Esophagus squamous epithelium (tissue), 5 donors: Measurements from ENCODE around the gene SAP25. TPM values are rescaled to one million over a fixed set of nuclear protein-coding genes. Genes with fewer than 3 reads are reported as not detected.

Experiments used
- DNase-seq: peaks from one replicate; lab custom pipeline; 2025; lab: John Stamatoyannopoulos, UW
- H3K27ac ChIP-seq, 4 donors: fragments of 200-600 bp; sonication (generic); one replicate each; pipeline ENCODE4 v1.5.1; 2016 to 2019; ENCODE audit warnings: mild to moderate bottlenecking in 1 of 4
- H3K27me3 ChIP-seq, 4 donors: fragments of 200-600 bp; sonication (generic); 1 replicate in 3 of 4; 2 replicates in 1 of 4; pipeline versions ENCODE4 v1.5.1 to v1.6.0; 2017 to 2021; ENCODE audit warnings: antibody characterized with exemption in 1 of 4
- H3K36me3 ChIP-seq, 3 donors: fragments of 200-600 bp; sonication (generic); one replicate each; pipeline ENCODE4 v1.5.1; 2016 to 2019
- H3K4me1 ChIP-seq, 3 donors: fragments of 200-600 bp; sonication (generic); one replicate each; pipeline ENCODE4 v1.5.1; 2017 to 2019
- H3K4me3 ChIP-seq, 4 donors: fragments of 200-600 bp; sonication (generic); 1 replicate in 3 of 4; 2 replicates in 1 of 4; pipeline ENCODE4 v1.5.1; 2016 to 2019; ENCODE audit warnings: mild to moderate bottlenecking in 2 of 4, moderate library complexity in 1 of 4
- H3K9me3 ChIP-seq, 3 donors: fragments of 200-600 bp; sonication (generic); one replicate each; pipeline ENCODE4 v1.5.1; 2016 to 2019
- POLR2A ChIP-seq, 4 donors: fragments of 450-650 bp; IDR thresholded peaks; one replicate each; pipeline ENCODE4 v1.6.1; 2017; ENCODE audit warnings: antibody characterized with exemption in 4 of 4, mild to moderate bottlenecking in 4 of 4, moderate library complexity in 3 of 4
- WGBS, 2 donors: methylation state at CpG; one replicate each; pipeline ENCODE4 v1.1.5; 2018; 5-methylcytosine and 5-hydroxymethylcytosine counted together
- intact Hi-C: fragments of 100-400 bp; cut with DNase I; formaldehyde crosslinking; loops from one replicate; pipeline ENCODE4 v1.15.0; 2022
- total RNA-seq, 4 donors: library from RNA; depleted of rRNA; stranded (reverse); fragments of >200 nt; gene quantifications; one replicate each; pipeline ENCODE4 v1.1.0, GENCODE V29; 2016
- TF ChIP-seq, protein P1 (sequence below), 6 experiments: fragments of 450-650 bp in 4 of 6; fragments of 200-600 bp in 2 of 6; sonication (generic) in 2 of 6; IDR thresholded peaks; one replicate each; pipeline ENCODE4 v1.5.1; 2016 to 2019; ENCODE audit warnings: antibody characterized with exemption in 6 of 6, mild to moderate bottlenecking in 4 of 6, moderate library complexity in 4 of 6
- donor health status: DM: yes; HTN: yes; CAD: no.

The SAP25 gene
- total RNA-seq, 4 donors from 2014 or later: 0.38 to 1.8 TPM; not detected in 2

DNA sequence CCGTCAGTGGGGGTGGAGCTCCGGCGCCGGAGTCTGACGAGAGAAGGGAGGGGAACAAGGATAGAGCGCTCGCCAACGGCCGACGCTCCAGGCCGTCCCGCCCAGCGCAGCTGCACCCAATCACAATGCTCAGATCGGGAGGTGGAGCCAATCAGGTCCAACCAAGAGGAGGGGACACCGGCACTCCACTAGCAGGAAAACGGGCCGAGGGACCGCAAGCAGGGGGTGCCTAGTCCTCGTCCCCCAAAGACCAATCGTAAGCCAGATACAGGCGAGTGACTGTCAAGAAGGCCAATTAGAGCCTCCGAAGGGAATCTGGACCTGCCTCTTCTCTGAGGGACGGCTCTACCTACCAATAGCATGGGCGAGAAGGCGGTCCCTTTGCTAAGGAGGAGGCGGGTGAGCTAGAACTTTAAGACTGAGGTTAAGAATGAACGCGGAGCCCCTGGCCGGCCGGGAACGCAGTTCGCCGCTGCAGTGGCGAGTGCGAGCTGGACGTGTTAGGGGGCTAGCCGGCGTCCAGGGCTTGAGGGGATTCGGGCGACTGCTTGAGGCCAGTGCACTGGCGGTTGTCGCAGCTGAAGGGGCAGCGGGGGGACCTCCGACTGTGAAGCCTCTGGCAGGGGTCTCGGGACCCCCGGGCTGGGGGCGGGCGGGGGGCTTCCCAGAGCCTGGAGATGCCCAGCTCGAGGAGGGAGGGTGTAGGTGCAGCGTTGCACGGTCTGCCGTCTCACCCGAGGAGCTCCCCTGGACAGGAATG, 12.7 kb upstream of the SAP25 start, which contains the start of gene FBXO24:
FBXO24 (plus strand) TSS at position 63 of the 760 bp plus-strand sequence; CDS start at position 361, 298 bp downstream.
- intact Hi-C loops: no loop called here
- DNase-seq: peak; percentile 98
- WGBS, 2 donors: 0% methylated on average over 13 to 17 of the region's 53 CpGs

DNA sequence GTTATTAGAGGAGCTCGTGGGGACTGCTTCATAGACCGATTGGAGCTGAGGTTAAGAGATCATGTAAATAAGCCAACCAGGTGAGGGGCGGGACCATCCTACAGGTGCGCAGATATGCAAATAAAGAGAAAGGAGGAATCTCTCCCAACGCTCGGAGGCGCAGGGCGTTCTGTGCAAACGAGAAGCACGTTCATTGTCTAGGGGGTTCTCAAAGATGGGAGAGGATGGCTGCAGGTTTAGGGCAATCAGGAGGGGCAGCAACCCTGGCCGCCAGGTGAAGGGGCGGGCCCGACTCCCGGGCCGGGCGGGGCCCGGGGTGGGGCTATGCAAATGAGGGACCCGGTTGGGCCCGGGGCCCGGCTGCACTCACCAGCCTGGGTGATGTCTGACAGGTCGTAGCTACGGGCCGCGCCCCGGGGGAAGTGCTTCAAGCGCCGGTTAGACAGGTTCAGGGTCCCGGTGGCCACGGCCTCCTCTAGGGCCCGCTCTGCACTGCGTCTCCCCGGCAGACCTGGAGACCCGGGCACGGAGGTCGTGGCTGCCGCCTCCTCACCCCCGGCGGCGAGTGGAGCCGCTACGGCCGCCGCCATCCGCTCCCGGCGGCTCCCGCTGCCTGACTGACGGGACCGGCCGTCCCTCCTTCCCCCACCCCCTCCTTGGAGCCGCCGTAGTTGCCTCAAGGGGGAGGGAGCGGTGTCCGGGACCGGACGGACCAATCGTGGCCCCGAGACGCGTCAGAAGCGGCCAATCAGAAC, 12.0 kb upstream of the SAP25 start, which contains the start of gene LRCH4:
LRCH4 (minus strand) TSS at position 619 of the 755 bp plus-strand sequence; CDS start at position 590, 29 bp downstream.
- no peaks in the 10 kb centered on the region for H3K9me3 ChIP-seq
- peak in 3 of 4 donors; percentile 92 to 99 (median 98) for TF ChIP-seq POLR2A (IDR thresholded peaks at IDR 0.05)
- TF ChIP-seq, protein P1, sequence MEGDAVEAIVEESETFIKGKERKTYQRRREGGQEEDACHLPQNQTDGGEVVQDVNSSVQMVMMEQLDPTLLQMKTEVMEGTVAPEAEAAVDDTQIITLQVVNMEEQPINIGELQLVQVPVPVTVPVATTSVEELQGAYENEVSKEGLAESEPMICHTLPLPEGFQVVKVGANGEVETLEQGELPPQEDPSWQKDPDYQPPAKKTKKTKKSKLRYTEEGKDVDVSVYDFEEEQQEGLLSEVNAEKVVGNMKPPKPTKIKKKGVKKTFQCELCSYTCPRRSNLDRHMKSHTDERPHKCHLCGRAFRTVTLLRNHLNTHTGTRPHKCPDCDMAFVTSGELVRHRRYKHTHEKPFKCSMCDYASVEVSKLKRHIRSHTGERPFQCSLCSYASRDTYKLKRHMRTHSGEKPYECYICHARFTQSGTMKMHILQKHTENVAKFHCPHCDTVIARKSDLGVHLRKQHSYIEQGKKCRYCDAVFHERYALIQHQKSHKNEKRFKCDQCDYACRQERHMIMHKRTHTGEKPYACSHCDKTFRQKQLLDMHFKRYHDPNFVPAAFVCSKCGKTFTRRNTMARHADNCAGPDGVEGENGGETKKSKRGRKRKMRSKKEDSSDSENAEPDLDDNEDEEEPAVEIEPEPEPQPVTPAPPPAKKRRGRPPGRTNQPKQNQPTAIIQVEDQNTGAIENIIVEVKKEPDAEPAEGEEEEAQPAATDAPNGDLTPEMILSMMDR (IDR thresholded peaks at IDR 0.05): peak in 1 of 6 experiments; percentile 26
- H3K27me3 ChIP-seq: peaks cover 0 to 14% (median 0%) of the 10 kb centered on the region in 4 donors
- intact Hi-C loops: no loop called here
- no peak for DNase-seq
- H3K36me3 ChIP-seq: peaks cover 7 to 24% (median 16%) of the 10 kb centered on the region in 3 donors
- peak within 1 kb of the TSS; percentile 94 to 99 (median 98) for H3K27ac ChIP-seq
- peaks cover 32 to 71% (median 45%) of the 10 kb centered on the region in 3 donors for H3K4me1 ChIP-seq
- H3K4me3 ChIP-seq: peak within 1 kb of the TSS; percentile 76 to 93 (median 84)
- 1% methylated on average over 10 to 13 of the region's 61 CpGs for WGBS, 2 donors

More for the DNA sequence above, 12.7 kb upstream of the SAP25 start, which contains the start of gene FBXO24:
- Histone ChIP-seq H3K36me3 (peaks cover 7 to 17% (median 9%) of the 10 kb centered on the region in 3 donors), H3K4me3 (peak within 1 kb of the TSS; percentile 76 to 93 (median 84)), H3K4me1 (peaks cover 32 to 64% (median 45%) of the 10 kb centered on the region in 3 donors), H3K27ac (peak within 1 kb of the TSS; percentile 94 to 99 (median 98)), H3K27me3 (peaks cover 0 to 16% (median 0%) of the 10 kb centered on the region in 4 donors), H3K9me3 (no peaks in the 10 kb centered on the region)
- peak in 1 of 4 donors; percentile 50 for TF ChIP-seq POLR2A (IDR thresholded peaks at IDR 0.05)
- TF ChIP-seq, protein P1 (IDR thresholded peaks at IDR 0.05): peak in 1 of 6 experiments; percentile 24

DNA sequence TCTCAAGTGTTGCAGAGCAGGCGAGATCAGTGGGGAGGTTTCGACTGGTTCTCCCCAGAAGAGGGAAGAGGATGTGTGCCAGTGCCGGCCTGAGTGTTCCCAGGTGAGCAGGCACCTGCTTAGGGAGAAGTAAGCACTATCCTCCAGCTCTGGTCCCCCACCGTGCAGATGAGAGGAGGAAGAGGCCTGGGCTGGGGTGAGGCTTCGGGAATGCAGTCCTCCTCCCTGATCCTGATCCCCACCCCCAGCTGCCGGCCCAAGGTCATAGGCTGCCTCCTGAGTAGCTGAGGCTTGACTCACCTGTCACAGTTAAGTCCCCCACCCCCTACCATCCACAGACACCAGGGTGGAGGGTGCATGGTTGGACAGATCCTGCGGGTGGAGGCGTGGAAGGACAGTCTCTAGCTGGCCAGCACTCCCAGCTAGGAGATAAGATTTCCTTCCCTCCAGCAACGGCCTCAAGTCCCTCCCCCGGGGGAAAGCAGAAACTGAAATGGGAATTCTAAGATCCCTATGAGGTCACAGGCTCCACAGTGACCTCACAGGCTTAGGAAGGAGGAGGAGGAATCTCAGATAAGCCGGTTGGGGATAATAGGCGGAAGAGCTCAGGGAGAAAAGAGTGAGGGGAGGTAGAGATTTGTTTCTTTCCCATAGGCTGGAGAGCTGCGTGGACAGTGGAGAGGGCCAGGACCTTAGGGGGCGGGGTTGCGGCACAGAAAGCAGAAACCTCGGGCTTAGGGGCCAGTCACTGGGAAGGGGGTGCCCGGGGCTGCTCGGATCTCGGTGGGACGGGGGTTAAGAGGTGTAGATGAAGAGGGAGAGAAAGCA, 11.2 kb upstream of the SAP25 start:
- H3K36me3 ChIP-seq: peaks cover 10 to 31% (median 21%) of the 10 kb centered on the region in 3 donors
- intact Hi-C loops: no loop called here
- H3K27me3 ChIP-seq: peaks cover 0 to 6% (median 0%) of the 10 kb centered on the region in 4 donors
- peak overlapping the region; percentile 76 to 93 (median 84) for H3K4me3 ChIP-seq
- peak overlapping the region; percentile 94 to 99 (median 98) for H3K27ac ChIP-seq
- H3K4me1 ChIP-seq: peaks cover 32 to 63% (median 39%) of the 10 kb centered on the region in 3 donors
- DNase-seq: no peak
- H3K9me3 ChIP-seq: no peaks in the 10 kb centered on the region
- 5 to 6% methylated on average over 13 to 16 of the region's 20 CpGs for WGBS, 2 donors
- peak in 1 of 4 donors; percentile 6 for TF ChIP-seq POLR2A (IDR thresholded peaks at IDR 0.05)
- TF ChIP-seq, protein P1 (IDR thresholded peaks at IDR 0.05): no peak

GRCh38 chr7:100584054-100584682, 10.5 kb upstream of the SAP25 start:
- Histone ChIP-seq H3K27me3 (no peaks in the 10 kb centered on the region), H3K27ac (peak overlapping the region; percentile 94 to 99 (median 98)), H3K9me3 (no peaks in the 10 kb centered on the region), H3K4me3 (peak overlapping the region; percentile 76 to 93 (median 84)), H3K4me1 (peaks cover 32 to 60% (median 39%) of the 10 kb centered on the region in 3 donors), H3K36me3 (peaks cover 12 to 38% (median 25%) of the 10 kb centered on the region in 3 donors)
- intact Hi-C loops: no loop called here
- 36 to 62% methylated on average over 8 to 11 of the region's 15 CpGs for WGBS, 2 donors
- TF ChIP-seq, protein P1 (IDR thresholded peaks at IDR 0.05): no peak
- no peak for TF ChIP-seq POLR2A (IDR thresholded peaks at IDR 0.05)
- no peak for DNase-seq
